ENCODE data around the gene ATG4B. TPM values are rescaled to one million over a fixed set of nuclear protein-coding genes. Genes with fewer than 3 reads are reported as not detected.
A peak's percentile ranks its signal among the peaks of the same experiment; 100 is the strongest.

Gene ATG4B
- total and polyA plus RNA-seq, 2 of the 8 experiments (the other 6 are each of a cell fraction or from before 2014, with no cell fraction given): 103 to 155 TPM

GRCh38 chr2:241609859-241610793 is 27.4 kb upstream of the ATG4B start (continued):
- no peak; the same call in 1 of the 2 replicates for TF ChIP-seq FOSL1 (IDR thresholded peaks at IDR 0.05; ENCODE audit: insufficient read depth, low read depth, low read length)
- TF ChIP-seq TEAD4 (IDR thresholded peaks at IDR 0.05; ENCODE audit: low read depth, low read length): no peak
- no peak for TF ChIP-seq SRF (IDR thresholded peaks at IDR 0.05; ENCODE audit: low read depth, low read length)
- 0 out of 2 replicates have a peak, but pooled peaks have one; percentile 6 for TF ChIP-seq USF2 (IDR thresholded peaks at IDR 0.05; ENCODE audit: low read length)
- peak; percentile 64; the same call in 1 of the 2 replicates for TF ChIP-seq POLR2AphosphoS5 (IDR thresholded peaks at IDR 0.05; ENCODE audit: low read depth, low read length)
- TF ChIP-seq HDAC2 (IDR thresholded peaks at IDR 0.05; ENCODE audit: borderline replicate concordance in 1 of 2, low read depth in 2 of 2, low read length in 2 of 2): no peak
- no peak for TF ChIP-seq RFX5 (IDR thresholded peaks at IDR 0.05; ENCODE audit: borderline replicate concordance, low read depth, low read length)
- TF ChIP-seq BACH1 (IDR thresholded peaks at IDR 0.05; ENCODE audit: low read length): peak; percentile 45; the same call in 1 of the 2 replicates
- peak; percentile 68 for TF ChIP-seq CREB1 (IDR thresholded peaks at IDR 0.05)
- no peak for TF ChIP-seq BCL11A (IDR thresholded peaks at IDR 0.05; ENCODE audit: low read depth in 2 of 2, low read length in 2 of 2)
- TF ChIP-seq RNF2 (IDR thresholded peaks at IDR 0.05; ENCODE audit: borderline replicate concordance, low read depth, low read length, missing control alignments, poor library complexity, severe bottlenecking): no peak

All from H1 (cell line).